ENCODE data around the gene ENTREP3.

- TF ChIP-seq POLR2A (IDR thresholded peaks at IDR 0.05) = peak; percentile 19 to 74
- TF ChIP-seq, protein P1, sequence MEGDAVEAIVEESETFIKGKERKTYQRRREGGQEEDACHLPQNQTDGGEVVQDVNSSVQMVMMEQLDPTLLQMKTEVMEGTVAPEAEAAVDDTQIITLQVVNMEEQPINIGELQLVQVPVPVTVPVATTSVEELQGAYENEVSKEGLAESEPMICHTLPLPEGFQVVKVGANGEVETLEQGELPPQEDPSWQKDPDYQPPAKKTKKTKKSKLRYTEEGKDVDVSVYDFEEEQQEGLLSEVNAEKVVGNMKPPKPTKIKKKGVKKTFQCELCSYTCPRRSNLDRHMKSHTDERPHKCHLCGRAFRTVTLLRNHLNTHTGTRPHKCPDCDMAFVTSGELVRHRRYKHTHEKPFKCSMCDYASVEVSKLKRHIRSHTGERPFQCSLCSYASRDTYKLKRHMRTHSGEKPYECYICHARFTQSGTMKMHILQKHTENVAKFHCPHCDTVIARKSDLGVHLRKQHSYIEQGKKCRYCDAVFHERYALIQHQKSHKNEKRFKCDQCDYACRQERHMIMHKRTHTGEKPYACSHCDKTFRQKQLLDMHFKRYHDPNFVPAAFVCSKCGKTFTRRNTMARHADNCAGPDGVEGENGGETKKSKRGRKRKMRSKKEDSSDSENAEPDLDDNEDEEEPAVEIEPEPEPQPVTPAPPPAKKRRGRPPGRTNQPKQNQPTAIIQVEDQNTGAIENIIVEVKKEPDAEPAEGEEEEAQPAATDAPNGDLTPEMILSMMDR (IDR thresholded peaks at IDR 0.05) = no peak
These were observed 27.8 kb downstream of the ENTREP3 start for GRCh38 chr1:155227261-155228095.
